Measurements from ENCODE around the gene GPR21.

GRCh38 chr9:123011380-123011779, 22.1 kb upstream of the GPR21 start:
- TF ChIP-seq CTCF (IDR thresholded peaks at IDR 0.05; ENCODE audit: insufficient read depth, low read length, poor library complexity, severe bottlenecking) (no peak), EZH2phosphoT487 (conservative IDR thresholded peaks at IDR 0.05; ENCODE audit: low read length) (no peak)
